Right renal pelvis (tissue), 4 donors: ENCODE results near the gene SMIM29. TPM values are rescaled to one million over a fixed set of nuclear protein-coding genes. Genes with fewer than 3 reads are reported as not detected.
A peak's percentile ranks its signal among the peaks of the same experiment; 100 is the strongest.

Experiments used
- DNase-seq, 4 donors: peaks; one replicate each; pipeline ENCODE4 v3.0.0-alpha.2; 2013; ENCODE audit warnings: low read depth in 4 of 4, low spot score in 3 of 4, missing footprints in 1 of 4
- polyA plus RNA-seq, 4 donors: library from polyadenylated mRNA; unstranded; fragments of 120-200 nt; gene quantifications; one replicate each; pipeline ENCODE4 v1.2.1, GENCODE V29; 2013; ENCODE audit not compliant: insufficient read length in 4 of 4

The SMIM29 gene
- 10 to 100 TPM; 12.0 to 17.6 (median 14.3) TPM for polyA plus RNA-seq

GRCh38 chr6:34248727-34249468 is at the start of gene SMIM29:
TSS of gene SMIM29 (minus strand) at chr6:34249006. CDS start at chr6:34247791, 1,215 bp downstream.
- peak; percentile 89 to 93 (median 92) for DNase-seq

GRCh38 chr6:34295721-34296120 is 46.9 kb upstream of the SMIM29 start:
- no peak for DNase-seq

- DNase-seq: no peak
These were observed 44.1 kb upstream of the SMIM29 start for GRCh38 chr6:34292954-34293353.

GRCh38 chr6:34289137-34289536 is 40.3 kb upstream of the SMIM29 start:
- no peak for DNase-seq

- DNase-seq: no peak
These were observed 39.8 kb upstream of the SMIM29 start for GRCh38 chr6:34288581-34288980.

- no peak for DNase-seq
These were observed 36.8 kb upstream of the SMIM29 start for GRCh38 chr6:34285448-34286164.

GRCh38 chr6:34284563-34285447 is 36.0 kb upstream of the SMIM29 start:
- no peak for DNase-seq

- DNase-seq: no peak
These were observed 33.0 kb upstream of the SMIM29 start for GRCh38 chr6:34281702-34282334.

- DNase-seq: no peak
These were observed 31.4 kb upstream of the SMIM29 start for GRCh38 chr6:34280216-34280615.

- DNase-seq: no peak
These were observed 30.0 kb upstream of the SMIM29 start for GRCh38 chr6:34278833-34279232.

- DNase-seq: no peak
These were observed 28.9 kb upstream of the SMIM29 start for GRCh38 chr6:34277763-34278112.

- DNase-seq: no peak
These were observed 28.3 kb upstream of the SMIM29 start for GRCh38 chr6:34276881-34277762.

GRCh38 chr6:34276191-34276590 is 27.4 kb upstream of the SMIM29 start:
- DNase-seq: no peak

GRCh38 chr6:34275128-34275804 is 26.5 kb upstream of the SMIM29 start:
- DNase-seq: no peak

GRCh38 chr6:34274129-34274528 is 25.3 kb upstream of the SMIM29 start:
- DNase-seq: no peak

GRCh38 chr6:34273242-34273805 is 24.5 kb upstream of the SMIM29 start:
- DNase-seq: no peak

- no peak for DNase-seq
These were observed 23.5 kb upstream of the SMIM29 start for GRCh38 chr6:34272013-34272926.
